GM21723 (cell line): Measurements from ENCODE around the gene AXIN1.
"Not testable (repeated sequence)": the region's sequence is repeated elsewhere in the genome, so short reads cannot be mapped to it uniquely, and the experiment has no call there.

Source experiments
- ATAC-seq: cut with Tn5 transposase; IDR thresholded peaks from one replicate; pipeline ENCODE4 v1.9.1; 2021; ENCODE audit warnings: mild to moderate bottlenecking, moderate library complexity; ENCODE audit not compliant: unreplicated experiment

The AXIN1 gene

GRCh38 chr16:267562-267961, 85.0 kb downstream of the AXIN1 start:
- not testable (repeated sequence) for ATAC-seq

GRCh38 chr16:266258-267164, 86.0 kb downstream of the AXIN1 start:
- ATAC-seq = no peak

GRCh38 chr16:265711-266110, 86.8 kb downstream of the AXIN1 start:
- no peak for ATAC-seq

- ATAC-seq = no peak
Observed at GRCh38 chr16:265002-265529, 87.5 kb downstream of the AXIN1 start.

GRCh38 chr16:264440-264951, 88.0 kb downstream of the AXIN1 start:
- no peak for ATAC-seq

- ATAC-seq = no peak
Observed at GRCh38 chr16:263944-264343, 88.6 kb downstream of the AXIN1 start.

GRCh38 chr16:263182-263774, 89.2 kb downstream of the AXIN1 start:
- no peak for ATAC-seq

GRCh38 chr16:262121-262745, 90.3 kb downstream of the AXIN1 start:
- ATAC-seq = no peak

- no peak for ATAC-seq
Observed at GRCh38 chr16:261031-261691, 91.4 kb downstream of the AXIN1 start.

GRCh38 chr16:260326-260725, 92.2 kb downstream of the AXIN1 start:
- no peak for ATAC-seq

- ATAC-seq = no peak
Observed at GRCh38 chr16:259814-260253, 92.7 kb downstream of the AXIN1 start.

- ATAC-seq = no peak
Observed at GRCh38 chr16:259226-259625, 93.3 kb downstream of the AXIN1 start.

- ATAC-seq = not testable (repeated sequence)
Observed at GRCh38 chr16:258091-258490, 94.4 kb downstream of the AXIN1 start.

GRCh38 chr16:255183-255582, 97.3 kb downstream of the AXIN1 start:
- ATAC-seq = no peak

GRCh38 chr16:254461-254860, 98.1 kb downstream of the AXIN1 start:
- ATAC-seq = no peak

GRCh38 chr16:253833-254232, 98.7 kb downstream of the AXIN1 start:
- ATAC-seq = no peak

- ATAC-seq = no peak
Observed at GRCh38 chr16:252366-253337, 99.9 kb downstream of the AXIN1 start.

- no peak for ATAC-seq
Observed at GRCh38 chr16:249431-249830, 103.1 kb downstream of the AXIN1 start.

GRCh38 chr16:247027-247426, 105.5 kb downstream of the AXIN1 start:
- no peak for ATAC-seq

GRCh38 chr16:245105-245504, 107.4 kb downstream of the AXIN1 start:
- no peak for ATAC-seq
